NCI-H2107 (cell line): ENCODE results near the gene SFTPD.
"Not testable (repeated sequence)": the region's sequence is repeated elsewhere in the genome, so short reads cannot be mapped to it uniquely, and the experiment has no call there.

Experiments
- DNase-seq: peaks from one replicate; lab custom pipeline; 2025; lab: John Stamatoyannopoulos, UW

SFTPD gene

GRCh38 chr10:79925614-79926013 is 23.3 kb downstream of the SFTPD start:
- DNase-seq = no peak

GRCh38 chr10:79923669-79924068 is 25.2 kb downstream of the SFTPD start:
- DNase-seq = no peak

GRCh38 chr10:79923145-79923544 is 25.8 kb downstream of the SFTPD start:
- no peak for DNase-seq

- not testable (repeated sequence) for DNase-seq
These were observed 26.9 kb downstream of the SFTPD start for GRCh38 chr10:79922011-79922412.

- not testable (repeated sequence) for DNase-seq
These were observed 33.1 kb downstream of the SFTPD start for GRCh38 chr10:79915838-79916237.

- not testable (repeated sequence) for DNase-seq
These were observed 34.4 kb downstream of the SFTPD start for GRCh38 chr10:79914512-79914911.

- DNase-seq = no peak
These were observed 38.1 kb downstream of the SFTPD start for GRCh38 chr10:79910836-79911235.

GRCh38 chr10:79910344-79910743 is 38.6 kb downstream of the SFTPD start:
- no peak for DNase-seq

- no peak for DNase-seq
These were observed 43.3 kb downstream of the SFTPD start for GRCh38 chr10:79905322-79906314.

- DNase-seq = peak; percentile 4
These were observed 44.1 kb downstream of the SFTPD start for GRCh38 chr10:79904671-79905321.

- DNase-seq = not testable (repeated sequence)
These were observed 47.3 kb downstream of the SFTPD start for GRCh38 chr10:79901571-79901970.

GRCh38 chr10:79898597-79899325 is 50.1 kb downstream of the SFTPD start:
- DNase-seq = no peak

- not testable (repeated sequence) for DNase-seq
These were observed 56.0 kb downstream of the SFTPD start for GRCh38 chr10:79892896-79893295.

GRCh38 chr10:79890469-79890868 is 58.4 kb downstream of the SFTPD start:
- DNase-seq = no peak

GRCh38 chr10:79888984-79889383 is 59.9 kb downstream of the SFTPD start:
- DNase-seq = not testable (repeated sequence)
